A673 (cell line): ENCODE measurements around the gene ZNF681. TPM values are rescaled to one million over a fixed set of nuclear protein-coding genes. Genes with fewer than 3 reads are reported as not detected.
"Not testable (repeated sequence)": the region's sequence is repeated elsewhere in the genome, so short reads cannot be mapped to it uniquely, and the experiment has no call there.

Experiments
- BruUV-seq: library from RNA; stranded (reverse); fragments of 400-500 nt; replicated peaks from 2 replicates; lab custom pipeline; 2021; lab: Mats Ljungman, UMichigan
- CTCF ChIA-PET: fragments of 300-600 bp; sonication (Branson Sonifier 250); formaldehyde crosslinking; loops from one replicate; lab custom pipeline; 2022; ENCODE audit warnings: antibody characterized with exemption; lab: Charles Lee
- POLR2A ChIA-PET: fragments of 300-600 bp; sonication (Branson Sonifier 250); formaldehyde crosslinking; loops from one replicate; lab custom pipeline; 2022; ENCODE audit warnings: antibody characterized with exemption; ENCODE audit not compliant: low non-redundant PET; lab: Charles Lee
- DNase-seq: peaks from one replicate; pipeline ENCODE4 v3.0.0-alpha.2; 2015; ENCODE audit warnings: low spot score
- H3K27ac ChIP-seq: fragments of 200-600 bp; sonication (generic); 2 replicates; pipeline ENCODE4 v1.5.1; 2016; ENCODE audit warnings: mixed run types, low read depth, mild to moderate bottlenecking, mixed read lengths, antibody characterized with exemption, low read length; ENCODE audit not compliant: poor library complexity, severe bottlenecking
- H3K27me3 ChIP-seq: fragments of 200-600 bp; sonication (generic); replicated peaks from 2 replicates; pipeline ENCODE4 v1.6.1; 2017; ENCODE audit warnings: mixed run types, low read depth, mild to moderate bottlenecking, mixed read lengths, antibody characterized with exemption, low read length; ENCODE audit not compliant: insufficient read depth, poor library complexity
- H3K36me3 ChIP-seq: fragments of 200-600 bp; sonication (generic); 2 replicates; pipeline ENCODE4 v1.6.1; 2016; ENCODE audit warnings: mixed run types, mild to moderate bottlenecking, mixed read lengths, antibody characterized with exemption, low read length; ENCODE audit not compliant: insufficient read depth, poor library complexity, severe bottlenecking
- H3K4me1 ChIP-seq: fragments of 200-600 bp; sonication (generic); 2 replicates; pipeline ENCODE4 v1.6.1; 2017; ENCODE audit warnings: mixed run types, mild to moderate bottlenecking, mixed read lengths, antibody characterized with exemption, low read length; ENCODE audit not compliant: insufficient read depth, poor library complexity, severe bottlenecking
- H3K4me3 ChIP-seq: fragments of 200-600 bp; sonication (generic); 2 replicates; pipeline ENCODE4 v1.5.1; 2016; ENCODE audit warnings: low read depth, mixed run types, mild to moderate bottlenecking, mixed read lengths, low read length; ENCODE audit not compliant: poor library complexity, severe bottlenecking
- H3K9me3 ChIP-seq: fragments of 200-600 bp; sonication (generic); 2 replicates; pipeline ENCODE4 v1.6.1; 2016; ENCODE audit warnings: mixed run types, low read depth, mild to moderate bottlenecking, mixed read lengths, antibody characterized with exemption, low read length; ENCODE audit not compliant: poor library complexity, severe bottlenecking
- EZH2 ChIP-seq: fragments of 200-600 bp; sonication (generic); IDR thresholded peaks from 2 replicates; pipeline ENCODE4 v1.6.1; 2017; ENCODE audit warnings: borderline replicate concordance, low read depth, mild to moderate bottlenecking, mixed read lengths, antibody characterized with exemption, low read length; ENCODE audit not compliant: poor library complexity, severe bottlenecking
- intact Hi-C: fragments of 100-400 bp; cut with micrococcal nuclease; formaldehyde crosslinking; loops from one replicate; pipeline ENCODE4 v1.10.0; 2022; ENCODE audit not compliant: unreplicated experiment
- total RNA-seq: library from RNA; stranded (reverse); gene quantifications from 2 replicates; pipeline ENCODE4 v1.2.3, GENCODE V29; 2021
- TF ChIP-seq, protein P1 (sequence below): fragments of 300-800, 200-600 bp; sonication (generic); conservative IDR thresholded peaks from 2 replicates; pipeline ENCODE4 v1.5.1; 2017; ENCODE audit warnings: low read depth, mild to moderate bottlenecking, antibody characterized with exemption, low read length, moderate library complexity, mixed read lengths

Gene ZNF681
- total RNA-seq, 1 experiment from 2014 or later: 0.15 TPM

DNA sequence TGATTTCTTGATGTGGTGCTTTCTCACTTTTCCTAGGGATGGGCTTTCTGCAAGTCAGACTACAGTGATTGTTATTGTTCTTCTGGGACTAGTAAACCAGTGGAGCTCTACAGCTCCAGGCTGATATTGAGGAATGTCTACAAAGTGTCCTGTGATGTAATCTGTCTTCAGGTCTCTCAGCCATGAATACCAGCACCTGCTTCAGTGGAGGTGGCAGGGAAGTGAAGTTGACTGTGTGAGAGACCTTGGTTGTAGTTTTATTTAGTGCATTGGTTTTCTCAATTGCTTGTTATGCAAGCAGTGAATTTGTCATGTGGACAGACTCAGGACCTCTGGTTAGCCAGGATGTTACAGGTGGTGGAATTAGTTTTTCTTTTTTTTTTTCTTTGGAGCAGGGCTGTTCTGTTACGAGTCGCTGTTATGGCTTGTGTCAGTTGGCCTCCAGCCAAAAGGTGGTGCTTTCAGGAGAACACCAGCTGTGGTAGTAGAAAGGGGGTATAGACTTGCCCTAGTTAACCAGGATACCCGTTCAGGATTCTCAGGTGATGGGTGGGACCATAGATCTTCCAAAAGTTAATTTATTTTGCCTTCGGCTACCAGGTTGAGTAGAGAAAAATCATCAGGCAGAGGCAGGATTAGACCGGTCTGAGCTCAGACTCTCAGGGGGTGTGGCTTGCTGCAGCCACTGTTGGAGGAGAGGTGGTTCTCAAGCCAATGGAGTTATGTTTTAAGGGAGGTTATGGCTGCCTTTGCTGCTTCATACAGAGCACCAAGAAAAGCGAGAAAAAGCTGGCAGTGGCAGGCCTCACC lies 59.8 kb downstream of the ZNF681 start:
- no peaks in the 10 kb centered on the region for H3K36me3 ChIP-seq
- intact Hi-C loops: no loop called here
- no peak for DNase-seq
- H3K27ac ChIP-seq: no peak overlapping the region
- BruUV-seq: no TSS peak
- peaks cover 36% of the 10 kb centered on the region for H3K9me3 ChIP-seq
- POLR2A ChIA-PET: no interaction called here
- CTCF ChIA-PET: no interaction called here
- H3K27me3 ChIP-seq: no peaks in the 10 kb centered on the region
- no peaks in the 10 kb centered on the region for H3K4me1 ChIP-seq
- TF ChIP-seq, protein P1, sequence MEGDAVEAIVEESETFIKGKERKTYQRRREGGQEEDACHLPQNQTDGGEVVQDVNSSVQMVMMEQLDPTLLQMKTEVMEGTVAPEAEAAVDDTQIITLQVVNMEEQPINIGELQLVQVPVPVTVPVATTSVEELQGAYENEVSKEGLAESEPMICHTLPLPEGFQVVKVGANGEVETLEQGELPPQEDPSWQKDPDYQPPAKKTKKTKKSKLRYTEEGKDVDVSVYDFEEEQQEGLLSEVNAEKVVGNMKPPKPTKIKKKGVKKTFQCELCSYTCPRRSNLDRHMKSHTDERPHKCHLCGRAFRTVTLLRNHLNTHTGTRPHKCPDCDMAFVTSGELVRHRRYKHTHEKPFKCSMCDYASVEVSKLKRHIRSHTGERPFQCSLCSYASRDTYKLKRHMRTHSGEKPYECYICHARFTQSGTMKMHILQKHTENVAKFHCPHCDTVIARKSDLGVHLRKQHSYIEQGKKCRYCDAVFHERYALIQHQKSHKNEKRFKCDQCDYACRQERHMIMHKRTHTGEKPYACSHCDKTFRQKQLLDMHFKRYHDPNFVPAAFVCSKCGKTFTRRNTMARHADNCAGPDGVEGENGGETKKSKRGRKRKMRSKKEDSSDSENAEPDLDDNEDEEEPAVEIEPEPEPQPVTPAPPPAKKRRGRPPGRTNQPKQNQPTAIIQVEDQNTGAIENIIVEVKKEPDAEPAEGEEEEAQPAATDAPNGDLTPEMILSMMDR: no peak
- TF ChIP-seq EZH2: no peak
- H3K4me3 ChIP-seq: no peak overlapping the region

DNA sequence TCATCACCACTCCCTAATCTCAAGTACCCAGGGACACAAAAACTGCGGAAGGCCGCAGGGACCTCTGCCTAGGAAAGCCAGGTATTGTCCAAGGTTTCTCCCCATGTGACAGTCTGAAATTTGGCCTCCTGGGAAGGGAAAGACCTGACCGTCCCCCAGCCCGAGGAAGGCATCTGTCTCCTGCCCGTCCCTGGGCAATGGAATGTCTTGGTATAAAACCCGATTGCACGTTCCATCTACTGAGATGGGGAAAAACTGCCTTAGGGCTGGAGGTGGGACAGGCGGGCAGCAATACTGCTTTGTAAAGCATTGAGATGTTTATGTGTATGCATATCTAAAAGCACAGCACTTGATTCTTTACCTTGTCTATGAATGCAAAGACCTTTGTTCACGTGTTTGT lies 65.8 kb downstream of the ZNF681 start:
- H3K4me1 ChIP-seq, DNase-seq, H3K36me3 ChIP-seq, CTCF ChIA-PET, H3K4me3 ChIP-seq, intact Hi-C loops, H3K27ac ChIP-seq, POLR2A ChIA-PET, BruUV-seq, H3K27me3 ChIP-seq: not testable (repeated sequence)
- H3K9me3 ChIP-seq: peaks cover 20% of the 10 kb centered on the region

Other genes with a start within 250 kb of the ZNF681 start
- gene ZNF675, start 71.7 kb downstream of the ZNF681 start, total RNA-seq: 9.3 and 11.3 TPM in 2 replicates
- gene ZNF726, start 156.0 kb upstream of the ZNF681 start, total RNA-seq: 0.80 TPM in 1 of 2 replicates, not detected in the other